ENCODE results near the gene CNTNAP5.

DNA sequence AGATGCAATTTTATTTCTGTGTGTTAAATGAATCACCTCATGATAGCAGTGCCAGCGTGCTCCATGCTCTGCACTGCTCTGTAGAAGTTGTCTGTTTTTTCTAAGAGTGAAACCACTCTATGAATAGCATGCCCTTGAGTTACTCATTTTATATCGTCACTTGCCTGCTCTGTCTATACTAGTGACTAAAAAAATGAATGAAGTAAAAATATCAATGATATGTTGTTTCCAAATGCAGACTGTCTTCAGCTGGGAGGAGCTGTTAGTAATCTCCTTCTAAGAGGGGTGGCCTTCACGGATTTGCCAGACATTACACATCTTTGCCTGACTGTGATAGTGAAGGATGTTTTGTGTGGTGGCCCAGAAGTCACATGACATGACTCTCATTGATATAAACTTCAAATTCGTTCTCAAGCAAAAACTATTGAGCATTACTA is 852.1 kb downstream of the CNTNAP5 start:
- no peak for TF ChIP-seq CTCF (IDR thresholded peaks at IDR 0.05 in 4 of 5, conservative IDR thresholded peaks at IDR 0.05 in 1 of 5)
- TF ChIP-seq POLR2A (IDR thresholded peaks at IDR 0.05) = no peak

Measured in gastrocnemius medialis (tissue), 4 donors.